AG09309 (cell line): ENCODE data around the gene OR52I1.

ENCODE experiments used
- DNase-seq: peaks from one replicate; pipeline ENCODE4 v3.0.0-alpha.2; 2010; ENCODE audit warnings: low read depth
- H3K4me3 ChIP-seq: 2 replicates; pipeline ENCODE4 v1.5.1; 2011; ENCODE audit warnings: mild to moderate bottlenecking, low read depth, low read length, moderate library complexity; ENCODE audit not compliant: control insufficient read depth
- CTCF ChIP-seq: IDR thresholded peaks from 2 replicates; pipeline ENCODE4 v1.5.1; 2011; ENCODE audit warnings: mild to moderate bottlenecking, low read depth, low read length, inconsistent platforms; ENCODE audit not compliant: insufficient read depth, control insufficient read depth; ENCODE audit errors: missing control alignments

OR52I1 gene

GRCh38 chr11:4581443-4581842 is 12.4 kb upstream of the OR52I1 start, which contains the start of gene OR52I2:
Gene OR52I2 (plus strand): TSS chr11:4581743.
- no peak for DNase-seq
- H3K4me3 ChIP-seq: no peak within 1 kb of the TSS
- no peak for TF ChIP-seq CTCF

GRCh38 chr11:4589017-4589416 is 4.8 kb upstream of the OR52I1 start:
- TF ChIP-seq CTCF: no peak
- no peak overlapping the region for H3K4me3 ChIP-seq
- DNase-seq: no peak

- no peak overlapping the region for H3K4me3 ChIP-seq
- DNase-seq: no peak
- TF ChIP-seq CTCF: no peak
Observed at GRCh38 chr11:4605057-4605456, 11.2 kb downstream of the OR52I1 start.

GRCh38 chr11:4606231-4607015 is 12.6 kb downstream of the OR52I1 start:
- DNase-seq: peak; percentile 11
- no peak for TF ChIP-seq CTCF
- H3K4me3 ChIP-seq: no peak overlapping the region

GRCh38 chr11:4607096-4607495 is 13.3 kb downstream of the OR52I1 start:
- no peak for DNase-seq
- TF ChIP-seq CTCF: no peak
- peak overlapping the region; percentile 95 for H3K4me3 ChIP-seq

- DNase-seq: peak; percentile 80
- peak within 1 kb of the TSS; percentile 95 for H3K4me3 ChIP-seq
- no peak for TF ChIP-seq CTCF
Observed at GRCh38 chr11:4607781-4608666, 14.2 kb downstream of the OR52I1 start, which contains the start of gene TRIM68. Gene TRIM68 (minus strand): TSS chr11:4608231. CDS start chr11:4605504, 2,727 bp downstream.
